ENCODE results near the gene RALGPS2.

- no peak for TF ChIP-seq POLR2A (IDR thresholded peaks at IDR 0.05)
- TF ChIP-seq CTCF (IDR thresholded peaks at IDR 0.05) = no peak
- no peak for TF ChIP-seq POLR2AphosphoS5 (IDR thresholded peaks at IDR 0.05)
These were observed 45.8 kb upstream of the RALGPS2 start for GRCh38 chr1:178679237-178679636.
